ENCODE measurements around the gene CDKN2B-AS1.

The CDKN2B-AS1 gene

GRCh38 chr9:22141908-22142307, 147.3 kb downstream of the CDKN2B-AS1 start:
- TF ChIP-seq CTCF (IDR thresholded peaks at IDR 0.05; ENCODE audit: insufficient read depth, low read depth, low read length, missing control alignments) = no peak
- DNase-seq (ENCODE audit: low read depth) = no peak
- H3K4me3 ChIP-seq (ENCODE audit: low read depth, low read length) = no peak overlapping the region

- DNase-seq (ENCODE audit: low read depth) = no peak
- no peak for TF ChIP-seq CTCF (IDR thresholded peaks at IDR 0.05; ENCODE audit: insufficient read depth, low read depth, low read length, missing control alignments)
- H3K4me3 ChIP-seq (ENCODE audit: low read depth, low read length) = no peak overlapping the region
Measured at GRCh38 chr9:22142671-22143070, 148.1 kb downstream of the CDKN2B-AS1 start.

GRCh38 chr9:22143799-22144625, 149.4 kb downstream of the CDKN2B-AS1 start:
- DNase-seq (ENCODE audit: low read depth) = no peak

GRCh38 chr9:22146604-22147003, 152.0 kb downstream of the CDKN2B-AS1 start:
- no peak overlapping the region for H3K4me3 ChIP-seq (ENCODE audit: low read depth, low read length)
- no peak for DNase-seq (ENCODE audit: low read depth)
- TF ChIP-seq CTCF (IDR thresholded peaks at IDR 0.05; ENCODE audit: insufficient read depth, low read depth, low read length, missing control alignments) = no peak

More at GRCh38 chr9:22143799-22144625, 149.4 kb downstream of the CDKN2B-AS1 start:
- no peak for TF ChIP-seq CTCF (IDR thresholded peaks at IDR 0.05; ENCODE audit: insufficient read depth, low read depth, low read length, missing control alignments)
- H3K4me3 ChIP-seq (ENCODE audit: low read depth, low read length) = no peak overlapping the region

GRCh38 chr9:22147813-22148527, 153.4 kb downstream of the CDKN2B-AS1 start:
- no peak for TF ChIP-seq CTCF (IDR thresholded peaks at IDR 0.05; ENCODE audit: insufficient read depth, low read depth, low read length, missing control alignments)
- DNase-seq (ENCODE audit: low read depth) = no peak
- no peak overlapping the region for H3K4me3 ChIP-seq (ENCODE audit: low read depth, low read length)

- DNase-seq (ENCODE audit: low read depth) = no peak
- no peak overlapping the region for H3K4me3 ChIP-seq (ENCODE audit: low read depth, low read length)
- no peak for TF ChIP-seq CTCF (IDR thresholded peaks at IDR 0.05; ENCODE audit: insufficient read depth, low read depth, low read length, missing control alignments)
Measured at GRCh38 chr9:22148528-22148875, 153.9 kb downstream of the CDKN2B-AS1 start.
